SU-DHL-6 (cell line): Measurements from ENCODE around the gene PTPRG.

Source experiments
- CTCF ChIP-seq: fragments of 200-600 bp; sonication (generic); IDR thresholded peaks from one replicate; pipeline ENCODE4 v1.5.1; 2017; ENCODE audit warnings: antibody characterized with exemption, mild to moderate bottlenecking, low read length, moderate library complexity; ENCODE audit not compliant: insufficient read depth, poor library complexity, severe bottlenecking
- EZH2phosphoT487 ChIP-seq: fragments of 200-600 bp; sonication (generic), shearing (Covaris generic); conservative IDR thresholded peaks from 2 replicates; pipeline ENCODE4 v1.6.1; 2018; ENCODE audit warnings: mild to moderate bottlenecking, antibody characterized with exemption, low read length, moderate library complexity, mixed read lengths

- no peak for TF ChIP-seq CTCF
- no peak for TF ChIP-seq EZH2phosphoT487
Observed at GRCh38 chr3:62096521-62096920, 535.1 kb downstream of the PTPRG start.
